ENCODE data around the gene RAB25. TPM values are rescaled to one million over a fixed set of nuclear protein-coding genes. Genes with fewer than 3 reads are reported as not detected.

Gene RAB25
- total and polyA plus RNA-seq, 2 of the 13 experiments (the other 11 are each of a cell fraction or from before 2014, with no cell fraction given), result 0.20 to 0.22 TPM

DNA sequence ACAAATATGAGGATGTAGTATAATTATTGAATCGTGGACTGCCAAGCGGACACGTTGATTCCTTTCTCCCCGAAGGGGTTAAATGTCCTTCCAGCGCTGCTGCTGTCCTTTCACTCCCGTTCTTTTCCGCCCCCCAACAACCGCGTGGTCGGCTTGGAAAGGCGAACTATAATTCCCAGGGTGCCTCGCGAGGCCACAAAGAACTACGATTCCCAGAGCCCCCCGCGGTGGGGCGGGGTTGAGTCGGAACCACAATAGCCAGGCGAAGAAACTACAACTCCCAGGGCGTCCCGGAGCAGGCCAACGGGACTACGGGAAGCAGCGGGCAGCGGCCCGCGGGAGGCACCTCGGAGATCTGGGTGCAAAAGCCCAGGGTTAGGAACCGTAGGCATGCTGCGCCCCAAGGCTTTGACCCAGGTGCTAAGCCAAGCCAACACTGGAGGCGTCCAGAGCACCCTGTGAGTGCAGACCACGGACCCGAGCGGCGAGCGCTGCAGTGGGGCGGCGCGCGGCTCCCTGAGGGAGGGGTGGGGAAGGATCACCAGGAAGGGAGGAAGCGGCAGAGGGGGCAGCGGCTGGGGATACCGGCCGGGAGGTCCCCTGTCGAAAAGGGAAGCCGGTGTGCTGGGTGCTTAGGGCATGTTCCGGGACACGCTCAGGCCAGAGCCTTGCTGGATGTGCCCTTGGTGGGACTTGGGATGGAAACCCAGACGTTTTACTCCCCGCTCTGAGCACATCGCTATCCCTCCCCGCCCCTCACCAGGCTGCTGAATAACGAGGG, 6.3 kb upstream of the RAB25 start, which contains the start of gene LAMTOR2 (continued):
- no peak for TF ChIP-seq SSRP1 (CRISPR knock-in tag; IDR thresholded peaks at IDR 0.05)
- TF ChIP-seq, protein P1, sequence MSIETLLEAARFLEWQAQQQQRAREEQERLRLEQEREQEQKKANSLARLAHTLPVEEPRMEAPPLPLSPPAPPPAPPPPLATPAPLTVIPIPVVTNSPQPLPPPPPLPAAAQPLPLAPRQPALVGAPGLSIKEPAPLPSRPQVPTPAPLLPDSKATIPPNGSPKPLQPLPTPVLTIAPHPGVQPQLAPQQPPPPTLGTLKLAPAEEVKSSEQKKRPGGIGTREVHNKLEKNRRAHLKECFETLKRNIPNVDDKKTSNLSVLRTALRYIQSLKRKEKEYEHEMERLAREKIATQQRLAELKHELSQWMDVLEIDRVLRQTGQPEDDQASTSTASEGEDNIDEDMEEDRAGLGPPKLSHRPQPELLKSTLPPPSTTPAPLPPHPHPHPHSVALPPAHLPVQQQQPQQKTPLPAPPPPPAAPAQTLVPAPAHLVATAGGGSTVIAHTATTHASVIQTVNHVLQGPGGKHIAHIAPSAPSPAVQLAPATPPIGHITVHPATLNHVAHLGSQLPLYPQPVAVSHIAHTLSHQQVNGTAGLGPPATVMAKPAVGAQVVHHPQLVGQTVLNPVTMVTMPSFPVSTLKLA (IDR thresholded peaks at IDR 0.05), result peak; percentile 68
- no peak for TF ChIP-seq FOXP1 (IDR thresholded peaks at IDR 0.05)
- no peak for TF ChIP-seq FOXP1 (CRISPR knock-in tag; IDR thresholded peaks at IDR 0.05)
- TF ChIP-seq PITX1 (CRISPR knock-in tag; IDR thresholded peaks at IDR 0.05), result peak; percentile 29; the same call in 1 of the 2 replicates
- TF ChIP-seq IRF2 (CRISPR knock-in tag; IDR thresholded peaks at IDR 0.05), result peak; percentile 94
- TF ChIP-seq, protein P2, sequence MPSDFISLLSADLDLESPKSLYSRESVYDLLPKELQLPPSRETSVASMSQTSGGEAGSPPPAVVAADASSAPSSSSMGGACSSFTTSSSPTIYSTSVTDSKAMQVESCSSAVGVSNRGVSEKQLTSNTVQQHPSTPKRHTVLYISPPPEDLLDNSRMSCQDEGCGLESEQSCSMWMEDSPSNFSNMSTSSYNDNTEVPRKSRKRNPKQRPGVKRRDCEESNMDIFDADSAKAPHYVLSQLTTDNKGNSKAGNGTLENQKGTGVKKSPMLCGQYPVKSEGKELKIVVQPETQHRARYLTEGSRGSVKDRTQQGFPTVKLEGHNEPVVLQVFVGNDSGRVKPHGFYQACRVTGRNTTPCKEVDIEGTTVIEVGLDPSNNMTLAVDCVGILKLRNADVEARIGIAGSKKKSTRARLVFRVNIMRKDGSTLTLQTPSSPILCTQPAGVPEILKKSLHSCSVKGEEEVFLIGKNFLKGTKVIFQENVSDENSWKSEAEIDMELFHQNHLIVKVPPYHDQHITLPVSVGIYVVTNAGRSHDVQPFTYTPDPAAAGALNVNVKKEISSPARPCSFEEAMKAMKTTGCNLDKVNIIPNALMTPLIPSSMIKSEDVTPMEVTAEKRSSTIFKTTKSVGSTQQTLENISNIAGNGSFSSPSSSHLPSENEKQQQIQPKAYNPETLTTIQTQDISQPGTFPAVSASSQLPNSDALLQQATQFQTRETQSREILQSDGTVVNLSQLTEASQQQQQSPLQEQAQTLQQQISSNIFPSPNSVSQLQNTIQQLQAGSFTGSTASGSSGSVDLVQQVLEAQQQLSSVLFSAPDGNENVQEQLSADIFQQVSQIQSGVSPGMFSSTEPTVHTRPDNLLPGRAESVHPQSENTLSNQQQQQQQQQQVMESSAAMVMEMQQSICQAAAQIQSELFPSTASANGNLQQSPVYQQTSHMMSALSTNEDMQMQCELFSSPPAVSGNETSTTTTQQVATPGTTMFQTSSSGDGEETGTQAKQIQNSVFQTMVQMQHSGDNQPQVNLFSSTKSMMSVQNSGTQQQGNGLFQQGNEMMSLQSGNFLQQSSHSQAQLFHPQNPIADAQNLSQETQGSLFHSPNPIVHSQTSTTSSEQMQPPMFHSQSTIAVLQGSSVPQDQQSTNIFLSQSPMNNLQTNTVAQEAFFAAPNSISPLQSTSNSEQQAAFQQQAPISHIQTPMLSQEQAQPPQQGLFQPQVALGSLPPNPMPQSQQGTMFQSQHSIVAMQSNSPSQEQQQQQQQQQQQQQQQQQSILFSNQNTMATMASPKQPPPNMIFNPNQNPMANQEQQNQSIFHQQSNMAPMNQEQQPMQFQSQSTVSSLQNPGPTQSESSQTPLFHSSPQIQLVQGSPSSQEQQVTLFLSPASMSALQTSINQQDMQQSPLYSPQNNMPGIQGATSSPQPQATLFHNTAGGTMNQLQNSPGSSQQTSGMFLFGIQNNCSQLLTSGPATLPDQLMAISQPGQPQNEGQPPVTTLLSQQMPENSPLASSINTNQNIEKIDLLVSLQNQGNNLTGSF (CRISPR knock-in tag; IDR thresholded peaks at IDR 0.05), result no peak
- TF ChIP-seq RBFOX2 (IDR thresholded peaks at IDR 0.05; ENCODE audit: low read depth, low read length), result peak; percentile 77
- TF ChIP-seq HHEX (CRISPR knock-in tag; IDR thresholded peaks at IDR 0.05), result peak; percentile 48; the same call in 1 of the 2 replicates
- peak; percentile 70; the same call in 1 of the 2 replicates for TF ChIP-seq RFXAP (CRISPR knock-in tag; IDR thresholded peaks at IDR 0.05; ENCODE audit: borderline replicate concordance)
- TF ChIP-seq ZNF24 (IDR thresholded peaks at IDR 0.05), result no peak
- TF ChIP-seq ZNF577 (CRISPR knock-in tag; IDR thresholded peaks at IDR 0.05; ENCODE audit: borderline replicate concordance, low read depth), result no peak
- TF ChIP-seq SMYD3 (CRISPR knock-in tag; IDR thresholded peaks at IDR 0.05), result 0 out of 2 replicates have a peak, but pooled peaks have one; percentile 53
- TF ChIP-seq, protein P3, sequence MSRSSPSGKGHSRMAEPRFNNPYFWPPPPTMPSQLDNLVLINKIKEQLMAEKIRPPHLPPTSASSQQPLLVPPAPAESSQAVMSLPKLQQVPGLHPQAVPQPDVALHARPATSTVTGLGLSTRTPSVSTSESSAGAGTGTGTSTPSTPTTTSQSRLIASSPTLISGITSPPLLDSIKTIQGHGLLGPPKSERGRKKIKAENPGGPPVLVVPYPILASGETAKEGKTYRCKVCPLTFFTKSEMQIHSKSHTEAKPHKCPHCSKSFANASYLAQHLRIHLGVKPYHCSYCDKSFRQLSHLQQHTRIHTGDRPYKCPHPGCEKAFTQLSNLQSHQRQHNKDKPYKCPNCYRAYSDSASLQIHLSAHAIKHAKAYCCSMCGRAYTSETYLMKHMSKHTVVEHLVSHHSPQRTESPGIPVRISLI (CRISPR knock-in tag; IDR thresholded peaks at IDR 0.05; ENCODE audit: borderline replicate concordance), result 0 out of 2 replicates have a peak, but pooled peaks have one; percentile 7
- TF ChIP-seq ZNF773 (CRISPR knock-in tag; IDR thresholded peaks at IDR 0.05; ENCODE audit: borderline replicate concordance), result peak; percentile 14; the same call in 1 of the 2 replicates
- TF ChIP-seq KLF12 (CRISPR knock-in tag; IDR thresholded peaks at IDR 0.05; ENCODE audit: borderline replicate concordance), result peak; percentile 74; the same call in 1 of the 2 replicates
- TF ChIP-seq NR2C2 (CRISPR knock-in tag; IDR thresholded peaks at IDR 0.05; ENCODE audit: borderline replicate concordance), result peak; percentile 90
- peak; percentile 72; the same call in 1 of the 2 replicates for TF ChIP-seq ZNF605 (CRISPR knock-in tag; IDR thresholded peaks at IDR 0.05)
- no peak for TF ChIP-seq ATAD3A (CRISPR knock-in tag; IDR thresholded peaks at IDR 0.05)
- peak; percentile 67 for TF ChIP-seq GABPA (IDR thresholded peaks at IDR 0.05; ENCODE audit: low read depth, low read length)
- peak; percentile 94 for TF ChIP-seq GABPA (CRISPR knock-in tag; IDR thresholded peaks at IDR 0.05; ENCODE audit: low read depth)
- no peak for TF ChIP-seq RFX1 (IDR thresholded peaks at IDR 0.05)
- peak; percentile 52; the same call in 1 of the 2 replicates for TF ChIP-seq ZNF782 (CRISPR knock-in tag; IDR thresholded peaks at IDR 0.05; ENCODE audit: borderline replicate concordance)
- TF ChIP-seq SOX6 (IDR thresholded peaks at IDR 0.05), result no peak
- peak; percentile 74 for TF ChIP-seq SOX6 (CRISPR knock-in tag; IDR thresholded peaks at IDR 0.05)
